ENCODE measurements around the gene SH2D5.
"Not testable (repeated sequence)": the region's sequence is repeated elsewhere in the genome, so short reads cannot be mapped to it uniquely, and the experiment has no call there.

Gene SH2D5

GRCh38 chr1:20695515-20695914, 37.0 kb downstream of the SH2D5 start:
- DNase-seq (ENCODE audit: low spot score): no peak

- no peak for DNase-seq (ENCODE audit: low spot score)
Measured at GRCh38 chr1:20693623-20694022, 38.9 kb downstream of the SH2D5 start.

- no peak for DNase-seq (ENCODE audit: low spot score)
Measured at GRCh38 chr1:20691872-20692271, 40.6 kb downstream of the SH2D5 start.

GRCh38 chr1:20689645-20690056, 42.9 kb downstream of the SH2D5 start:
- DNase-seq (ENCODE audit: low spot score): no peak

- no peak for DNase-seq (ENCODE audit: low spot score)
Measured at GRCh38 chr1:20686883-20687725, 45.4 kb downstream of the SH2D5 start.

GRCh38 chr1:20685741-20686140, 46.8 kb downstream of the SH2D5 start:
- DNase-seq (ENCODE audit: low spot score): no peak

GRCh38 chr1:20685099-20685662, 47.3 kb downstream of the SH2D5 start:
- no peak for DNase-seq (ENCODE audit: low spot score)

GRCh38 chr1:20684651-20685050, 47.9 kb downstream of the SH2D5 start:
- no peak for DNase-seq (ENCODE audit: low spot score)

- DNase-seq (ENCODE audit: low spot score): no peak
Measured at GRCh38 chr1:20684050-20684620, 48.4 kb downstream of the SH2D5 start.

GRCh38 chr1:20683614-20684013, 48.9 kb downstream of the SH2D5 start:
- no peak for DNase-seq (ENCODE audit: low spot score)

- no peak for DNase-seq (ENCODE audit: low spot score)
Measured at GRCh38 chr1:20682571-20683236, 49.8 kb downstream of the SH2D5 start.

GRCh38 chr1:20681999-20682398, 50.5 kb downstream of the SH2D5 start:
- DNase-seq (ENCODE audit: low spot score): no peak

GRCh38 chr1:20680269-20680668, 52.2 kb downstream of the SH2D5 start:
- DNase-seq (ENCODE audit: low spot score): no peak

- DNase-seq (ENCODE audit: low spot score): no peak
Measured at GRCh38 chr1:20678599-20678998, 53.9 kb downstream of the SH2D5 start.

- not testable (repeated sequence) for DNase-seq (ENCODE audit: low spot score)
Measured at GRCh38 chr1:20673626-20674025, 58.9 kb downstream of the SH2D5 start.

GRCh38 chr1:20672265-20672632, 60.3 kb downstream of the SH2D5 start:
- no peak for DNase-seq (ENCODE audit: low spot score)

- DNase-seq (ENCODE audit: low spot score): no peak
Measured at GRCh38 chr1:20670936-20671335, 61.6 kb downstream of the SH2D5 start.
